HG03097 (cell line): ENCODE data around the gene FAM240A.
"Not testable (repeated sequence)": the region's sequence is repeated elsewhere in the genome, so short reads cannot be mapped to it uniquely, and the experiment has no call there.

Experiments
- ATAC-seq: cut with Tn5 transposase; IDR thresholded peaks from one replicate; pipeline ENCODE4 v1.9.1; 2021; ENCODE audit not compliant: unreplicated experiment, low FRiP score

Gene FAM240A

GRCh38 chr3:46612324-46612723, at the start of gene FAM240A:
FAM240A (plus strand) TSS chr3:46612525; CDS start chr3:46612684, 159 bp downstream.
- no peak for ATAC-seq

GRCh38 chr3:46564190-46565021, 47.9 kb upstream of the FAM240A start:
- ATAC-seq: no peak

GRCh38 chr3:46565077-46565476, 47.2 kb upstream of the FAM240A start:
- no peak for ATAC-seq

- no peak for ATAC-seq
These were observed 46.7 kb upstream of the FAM240A start for GRCh38 chr3:46565607-46566039.

GRCh38 chr3:46566040-46566641, 46.2 kb upstream of the FAM240A start, which contains the start of gene LRRC2:
LRRC2 (minus strand) TSS chr3:46566302; CDS start chr3:46551591, 14,711 bp downstream.
- no peak for ATAC-seq

GRCh38 chr3:46571684-46572083, 40.6 kb upstream of the FAM240A start:
- no peak for ATAC-seq

GRCh38 chr3:46573701-46574100, 38.6 kb upstream of the FAM240A start:
- no peak for ATAC-seq

GRCh38 chr3:46574243-46574646, 38.1 kb upstream of the FAM240A start:
- ATAC-seq: no peak

- ATAC-seq: no peak
These were observed 37.3 kb upstream of the FAM240A start for GRCh38 chr3:46574881-46575576.

- ATAC-seq: no peak
These were observed 36.6 kb upstream of the FAM240A start for GRCh38 chr3:46575577-46576222.

- ATAC-seq: no peak
These were observed 35.9 kb upstream of the FAM240A start for GRCh38 chr3:46576386-46576785.

GRCh38 chr3:46576879-46577278, 35.4 kb upstream of the FAM240A start:
- no peak for ATAC-seq

GRCh38 chr3:46577580-46578249, 34.6 kb upstream of the FAM240A start:
- ATAC-seq: not testable (repeated sequence)

GRCh38 chr3:46578973-46579755, 33.2 kb upstream of the FAM240A start:
- ATAC-seq: no peak

GRCh38 chr3:46579756-46580286, 32.5 kb upstream of the FAM240A start:
- ATAC-seq: no peak

- ATAC-seq: no peak
These were observed 31.6 kb upstream of the FAM240A start for GRCh38 chr3:46580675-46581074.

GRCh38 chr3:46584598-46585467, 27.5 kb upstream of the FAM240A start:
- ATAC-seq: no peak
